RPMI8226 (cell line): ENCODE data around the gene TICAM1.
"Not testable (repeated sequence)": the region's sequence is repeated elsewhere in the genome, so short reads cannot be mapped to it uniquely, and the experiment has no call there.

Experiments
- DNase-seq: peaks from one replicate; pipeline ENCODE4 v3.0.0-alpha.2; 2015

TICAM1 gene

DNA sequence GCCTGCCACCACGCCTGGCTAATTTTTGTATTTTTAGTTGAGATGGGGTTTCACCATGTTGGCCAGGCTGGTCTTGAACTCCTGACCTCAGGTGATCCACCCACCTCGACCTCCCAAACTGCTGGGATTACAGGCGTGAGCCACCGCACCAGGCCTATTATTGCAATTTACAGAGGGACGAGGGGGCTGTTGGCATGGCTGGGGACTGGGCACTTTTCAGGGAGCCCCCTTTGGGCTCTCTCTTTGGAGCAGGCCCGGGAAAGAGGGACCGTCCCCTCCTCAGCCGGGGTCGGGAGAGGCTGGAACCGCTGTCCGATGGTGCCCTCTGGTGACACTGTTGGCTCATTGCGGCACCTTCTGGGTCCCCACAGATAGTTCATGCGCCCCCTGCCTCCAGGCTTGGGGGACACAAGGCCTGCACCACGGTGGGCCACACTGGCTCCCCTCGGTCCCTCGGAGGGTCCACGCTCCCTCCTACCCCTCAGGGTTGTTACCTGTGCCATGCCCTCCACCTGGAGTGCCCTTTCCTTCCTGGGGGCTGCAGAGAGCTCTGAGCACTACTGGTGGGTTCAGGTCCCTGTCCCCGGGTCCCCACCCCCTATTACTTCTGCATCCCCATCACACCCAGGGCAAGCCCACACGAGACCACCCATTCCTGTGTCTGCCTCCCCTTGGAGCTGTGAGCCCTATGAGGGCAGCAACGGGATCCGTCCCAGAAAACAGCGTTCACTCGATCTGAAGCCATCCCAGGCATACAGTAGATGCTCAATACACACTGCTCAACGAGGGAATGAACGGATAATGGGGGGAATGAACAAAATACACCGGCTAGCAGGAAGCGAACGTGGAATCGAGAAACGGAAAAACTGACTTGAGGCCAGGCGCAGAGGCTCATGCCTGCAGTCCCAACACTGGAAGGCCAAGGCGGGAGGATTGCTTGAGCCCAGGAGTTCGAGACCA lies 27.5 kb downstream of the TICAM1 start:
- peak; percentile 70 for DNase-seq

DNA sequence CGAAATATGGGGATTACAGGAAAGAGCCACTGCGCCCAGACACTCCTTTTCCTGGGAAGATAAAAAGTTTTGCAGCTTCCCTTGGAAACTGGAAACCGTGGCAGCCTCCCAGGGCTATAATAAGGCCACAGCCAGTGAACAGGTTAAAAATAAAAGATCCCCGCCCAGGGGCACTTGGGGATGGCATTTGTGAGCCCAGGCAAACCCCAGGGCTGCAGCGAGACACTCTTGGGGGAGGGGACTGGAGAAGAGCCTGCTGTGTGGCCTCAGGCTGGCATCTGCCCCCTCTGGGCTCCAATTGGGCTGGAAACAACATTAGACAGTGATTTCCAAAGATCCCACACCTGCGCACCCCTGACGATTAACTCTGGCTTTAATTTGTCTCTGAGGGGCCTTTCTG lies 28.8 kb downstream of the TICAM1 start:
- no peak for DNase-seq

DNA sequence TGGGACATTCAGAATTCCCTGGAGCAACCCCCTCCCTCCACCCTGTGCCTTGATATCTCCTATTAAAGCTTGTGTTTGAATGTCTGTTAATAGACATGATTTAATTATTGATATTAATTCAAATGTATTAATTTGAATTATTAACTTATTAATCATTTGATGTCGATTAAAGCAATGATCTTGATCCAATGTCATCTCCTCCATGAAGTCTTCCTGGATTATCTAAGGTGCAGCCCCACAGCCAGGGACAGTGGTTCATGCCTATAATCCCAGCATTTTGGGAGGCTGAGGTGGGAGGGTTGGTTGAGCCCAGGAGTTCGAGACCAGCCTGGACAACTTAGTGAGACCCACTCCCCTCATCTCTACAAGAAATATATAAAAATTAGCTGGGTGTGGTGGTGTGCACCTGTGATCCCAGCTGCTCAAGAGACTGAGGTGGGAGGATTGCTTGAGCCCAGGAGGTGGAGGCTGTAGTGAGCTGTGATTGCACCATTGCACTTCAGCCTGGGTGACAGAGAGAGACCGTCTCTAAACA lies 30.4 kb downstream of the TICAM1 start:
- no peak for DNase-seq

DNA sequence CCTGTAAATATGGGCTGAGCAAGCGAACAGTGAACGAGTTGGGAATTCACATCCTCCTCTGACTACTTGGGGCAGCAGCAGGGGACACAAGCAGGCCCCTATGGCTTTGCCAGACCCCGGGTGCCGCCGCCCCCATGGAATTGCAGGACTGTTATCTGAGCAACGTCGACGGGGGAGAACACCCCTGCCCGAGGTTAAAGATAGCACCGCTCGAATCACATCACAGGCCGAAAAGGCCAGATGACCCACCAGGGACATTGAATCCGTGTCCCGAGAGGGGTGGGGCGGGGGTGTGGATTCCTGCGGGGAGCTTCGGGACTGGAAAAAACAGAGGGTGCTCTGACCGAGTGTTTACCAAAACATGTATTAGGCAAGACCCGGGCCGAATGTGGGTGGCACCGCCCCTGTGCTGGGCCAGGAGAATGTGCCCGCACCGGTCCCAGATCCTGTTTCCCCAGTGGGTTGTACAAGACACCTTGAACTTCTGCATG lies 30.9 kb downstream of the TICAM1 start:
- no peak for DNase-seq

DNA sequence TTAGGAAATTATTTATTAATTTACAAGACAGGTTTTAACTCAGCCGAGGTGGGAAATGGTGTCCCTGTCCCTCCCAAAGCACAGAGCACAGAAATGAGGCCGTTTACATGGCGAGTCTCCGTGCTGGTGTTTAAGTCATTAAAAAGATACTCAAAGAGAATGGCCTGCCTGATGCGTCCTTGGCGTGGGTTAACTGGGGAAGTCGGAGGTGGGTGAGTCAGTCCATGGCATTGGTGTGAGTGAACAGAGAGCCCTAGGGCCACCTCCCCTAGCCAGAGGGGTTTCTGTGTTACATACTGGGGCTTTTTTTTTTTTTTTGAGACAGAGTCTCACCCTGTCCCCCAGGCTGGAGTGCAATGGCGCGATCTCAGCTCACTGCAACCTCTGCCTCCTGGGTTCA lies 36.1 kb downstream of the TICAM1 start:
- DNase-seq = no peak

DNA sequence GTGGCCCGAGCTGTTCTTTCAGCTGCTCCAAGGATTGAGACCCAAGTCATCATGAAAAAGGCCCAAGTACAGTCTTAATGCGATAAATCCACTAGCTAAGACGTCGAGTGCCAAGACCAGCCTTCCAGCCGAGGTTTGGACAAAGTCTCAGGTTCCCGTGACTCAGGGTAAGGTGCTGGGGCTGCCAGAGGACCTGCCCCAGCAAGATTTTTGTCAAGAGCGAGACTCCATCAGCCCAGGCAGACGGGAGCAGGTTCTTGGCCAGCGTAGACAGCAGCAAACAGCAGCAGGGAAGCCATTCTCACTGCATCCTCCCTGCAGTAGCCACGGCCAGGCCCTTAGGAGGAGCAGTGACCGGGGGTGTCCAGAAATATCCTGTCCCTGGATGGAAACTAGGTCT lies 36.5 kb downstream of the TICAM1 start:
- DNase-seq = no peak

DNA sequence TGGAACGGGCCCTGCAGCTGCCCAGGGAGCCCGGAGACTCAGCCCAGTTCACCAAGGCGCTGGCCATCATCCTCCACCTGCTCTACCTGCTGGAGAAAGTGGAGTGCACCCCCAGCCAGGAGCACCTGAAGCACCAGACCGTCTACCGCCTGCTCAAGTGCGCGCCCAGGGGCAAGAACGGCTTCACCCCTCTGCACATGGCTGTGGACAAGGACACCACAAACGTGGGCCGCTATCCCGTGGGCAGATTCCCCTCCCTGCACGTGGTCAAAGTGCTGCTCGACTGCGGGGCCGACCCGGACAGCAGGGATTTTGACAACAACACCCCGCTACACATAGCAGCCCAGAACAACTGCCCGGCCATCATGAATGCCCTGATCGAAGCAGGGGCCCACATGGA lies 38.2 kb downstream of the TICAM1 start:
- not testable (repeated sequence) for DNase-seq

DNA sequence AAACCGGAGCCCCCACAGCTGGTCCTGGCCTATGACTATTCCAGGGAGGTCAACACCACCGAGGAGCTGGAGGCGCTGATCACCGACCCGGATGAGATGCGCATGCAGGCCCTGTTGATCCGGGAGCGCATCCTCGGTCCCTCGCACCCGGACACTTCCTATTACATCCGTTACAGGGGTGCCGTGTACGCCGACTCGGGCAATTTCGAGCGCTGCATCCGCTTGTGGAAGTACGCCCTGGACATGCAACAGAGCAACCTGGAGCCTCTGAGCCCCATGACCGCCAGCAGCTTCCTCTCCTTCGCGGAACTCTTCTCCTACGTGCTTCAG lies 38.7 kb downstream of the TICAM1 start:
- DNase-seq = not testable (repeated sequence)

DNA sequence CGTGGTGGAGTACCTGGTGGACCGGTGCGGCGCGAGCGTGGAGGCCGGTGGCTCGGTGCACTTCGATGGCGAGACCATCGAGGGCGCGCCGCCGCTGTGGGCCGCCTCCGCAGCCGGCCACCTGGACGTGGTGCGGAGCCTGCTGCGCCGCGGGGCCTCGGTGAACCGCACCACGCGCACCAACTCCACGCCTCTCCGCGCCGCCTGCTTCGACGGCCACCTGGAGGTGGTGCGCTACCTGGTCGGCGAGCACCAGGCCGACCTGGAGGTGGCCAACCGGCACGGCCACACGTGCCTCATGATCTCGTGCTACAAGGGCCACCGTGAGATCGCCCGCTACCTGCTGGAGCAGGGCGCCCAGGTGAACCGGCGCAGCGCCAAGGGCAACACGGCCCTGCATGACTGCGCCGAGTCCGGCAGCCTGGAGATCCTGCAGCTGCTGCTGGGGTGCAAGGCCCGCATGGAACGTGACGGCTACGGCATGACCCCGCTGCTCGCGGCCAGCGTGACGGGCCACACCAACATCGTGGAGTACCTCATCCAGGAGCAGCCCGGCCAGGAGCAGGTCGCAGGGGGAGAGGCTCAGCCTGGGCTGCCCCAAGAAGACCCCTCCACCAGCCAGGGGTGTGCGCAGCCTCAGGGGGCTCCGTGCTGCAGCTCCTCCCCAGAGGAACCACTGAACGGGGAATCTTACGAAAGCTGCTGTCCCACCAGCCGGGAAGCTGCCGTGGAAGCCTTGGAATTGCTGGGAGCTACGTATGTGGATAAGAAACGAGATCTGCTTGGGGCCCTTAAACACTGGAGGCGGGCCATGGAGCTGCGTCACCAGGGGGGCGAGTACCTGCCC lies 39.3 kb downstream of the TICAM1 start:
- peak; percentile 28 for DNase-seq

DNA sequence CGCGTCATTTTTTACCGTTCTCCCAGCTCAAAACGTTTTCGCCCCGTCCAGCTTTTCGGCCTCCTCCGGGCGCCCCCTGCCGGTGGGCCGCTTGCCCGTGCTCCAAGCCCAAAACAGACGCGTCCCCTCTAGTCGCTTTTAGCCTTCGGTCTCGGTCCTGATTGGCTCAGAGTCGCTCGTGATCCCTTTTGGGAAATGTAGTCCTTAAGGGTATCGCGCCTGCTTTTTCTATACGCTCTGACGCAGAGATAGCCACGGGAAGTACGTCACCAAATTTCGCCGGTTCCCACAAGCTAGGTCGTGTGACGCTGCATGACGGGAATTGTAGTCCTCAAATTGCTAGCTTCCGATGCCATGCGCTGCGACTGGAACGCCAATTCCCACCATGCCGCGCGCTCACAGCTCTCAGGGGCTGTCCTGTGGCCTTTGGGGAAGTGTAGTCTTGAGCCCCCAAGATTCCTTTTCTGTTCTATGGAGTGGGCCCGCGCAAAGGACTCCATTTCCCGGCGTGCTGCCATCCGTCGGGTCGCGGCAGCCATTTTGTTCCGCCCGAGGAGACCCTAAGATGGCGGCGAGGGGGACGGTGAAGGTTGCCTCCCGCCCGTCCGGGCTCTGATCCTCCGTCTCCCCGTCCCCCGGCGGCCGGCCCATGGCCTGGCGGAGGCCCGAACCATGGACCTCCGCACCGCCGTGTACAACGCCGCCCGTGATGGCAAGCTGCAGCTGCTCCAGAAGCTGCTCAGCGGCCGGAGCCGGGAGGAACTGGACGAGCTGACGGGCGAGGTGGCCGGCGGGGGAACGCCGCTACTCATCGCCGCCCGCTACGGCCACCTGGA lies 40.1 kb downstream of the TICAM1 start, which contains the start of gene FEM1A:
Gene FEM1A, plus strand, starts transcription at position 552 of the 836 bp plus-strand sequence. Its CDS starts 121 bp downstream, at position 673.
- peak; percentile 100 for DNase-seq

DNA sequence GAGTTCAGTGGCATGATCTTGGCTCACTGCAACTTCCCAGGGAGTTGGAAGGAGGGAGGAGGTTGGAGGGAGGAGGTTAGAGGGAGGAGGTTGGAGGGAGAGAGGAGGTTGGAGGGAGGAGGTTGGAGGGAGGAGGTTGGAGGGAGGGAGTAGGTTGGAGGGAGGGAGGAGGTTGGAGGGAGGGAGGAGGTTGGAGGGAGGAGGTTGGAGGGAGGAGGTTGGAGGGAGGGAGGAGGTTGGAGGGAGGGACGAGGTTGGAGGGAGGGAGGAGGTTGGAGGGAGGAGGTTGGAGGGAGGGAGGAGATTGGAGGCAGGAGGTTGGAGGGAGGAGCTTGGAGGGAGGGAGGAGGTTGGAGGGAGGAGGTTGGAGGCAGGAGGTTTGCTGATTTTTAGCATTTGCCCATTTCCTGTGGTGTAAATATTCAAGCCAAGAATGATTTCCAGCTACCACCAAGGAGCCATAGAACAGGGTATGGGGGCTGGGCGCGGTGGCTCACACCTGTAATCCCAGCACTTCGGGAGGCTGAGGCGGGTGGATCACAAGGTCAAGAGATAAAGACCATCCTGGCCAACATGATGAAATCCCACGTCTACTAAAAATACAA lies 45.0 kb downstream of the TICAM1 start:
- DNase-seq = not testable (repeated sequence)

DNA sequence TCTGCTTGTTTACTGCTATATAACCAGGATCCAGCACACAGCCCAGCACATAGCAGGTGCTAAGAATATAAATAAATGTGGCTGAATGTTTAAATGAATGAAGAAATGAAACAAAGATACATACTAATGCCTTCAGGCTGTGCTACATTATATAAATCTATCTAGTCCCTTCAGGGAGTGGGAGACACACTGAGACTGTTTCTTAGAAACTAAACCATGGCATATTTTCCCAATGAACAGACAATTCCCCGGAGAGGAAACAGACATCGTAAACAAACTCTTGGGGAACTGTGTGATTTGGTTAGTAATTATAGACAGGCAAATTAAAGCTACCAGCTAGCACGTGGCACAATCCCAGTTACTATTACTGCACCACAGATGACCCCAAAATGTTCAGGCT lies 49.7 kb downstream of the TICAM1 start:
- no peak for DNase-seq

DNA sequence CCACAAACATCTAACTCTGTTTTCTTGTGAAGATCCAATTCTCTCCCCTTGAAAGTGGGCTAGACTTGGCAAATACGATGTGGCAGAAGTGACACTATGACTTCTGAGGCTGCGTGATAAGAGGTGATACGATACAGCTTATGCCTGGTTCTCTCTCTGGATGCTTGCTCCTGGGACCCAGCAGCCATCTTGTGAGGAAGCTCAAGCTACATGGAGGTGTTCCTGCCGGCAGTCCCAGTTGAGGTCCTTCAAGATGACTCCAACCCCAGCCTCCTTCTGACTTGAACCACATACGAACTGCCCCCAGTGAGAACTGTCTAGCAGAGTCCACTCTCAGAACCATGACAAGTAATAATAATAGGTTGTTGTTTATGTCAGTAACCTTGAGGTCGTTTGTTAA lies 50.7 kb downstream of the TICAM1 start:
- no peak for DNase-seq

DNA sequence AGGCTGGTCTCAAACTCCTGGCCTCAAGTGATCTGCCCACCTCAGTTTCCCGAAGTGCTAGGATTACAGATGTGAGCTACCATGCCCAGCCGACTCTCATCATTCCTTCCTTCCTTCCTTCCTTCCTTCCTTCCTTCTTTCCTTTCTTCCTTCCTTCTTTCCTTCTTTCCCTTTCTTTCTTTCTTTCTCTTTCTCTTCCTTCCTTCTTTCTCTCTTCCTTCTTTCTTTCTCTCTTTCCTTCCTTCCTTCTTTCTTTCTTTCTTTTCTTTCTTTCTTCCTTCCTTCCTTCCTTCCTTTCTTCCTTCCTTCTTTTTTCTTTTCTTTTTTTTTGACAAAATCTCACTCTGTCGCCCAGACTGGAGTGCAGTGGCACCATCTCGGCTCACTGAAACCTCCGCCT lies 53.4 kb downstream of the TICAM1 start:
- DNase-seq = not testable (repeated sequence)

DNA sequence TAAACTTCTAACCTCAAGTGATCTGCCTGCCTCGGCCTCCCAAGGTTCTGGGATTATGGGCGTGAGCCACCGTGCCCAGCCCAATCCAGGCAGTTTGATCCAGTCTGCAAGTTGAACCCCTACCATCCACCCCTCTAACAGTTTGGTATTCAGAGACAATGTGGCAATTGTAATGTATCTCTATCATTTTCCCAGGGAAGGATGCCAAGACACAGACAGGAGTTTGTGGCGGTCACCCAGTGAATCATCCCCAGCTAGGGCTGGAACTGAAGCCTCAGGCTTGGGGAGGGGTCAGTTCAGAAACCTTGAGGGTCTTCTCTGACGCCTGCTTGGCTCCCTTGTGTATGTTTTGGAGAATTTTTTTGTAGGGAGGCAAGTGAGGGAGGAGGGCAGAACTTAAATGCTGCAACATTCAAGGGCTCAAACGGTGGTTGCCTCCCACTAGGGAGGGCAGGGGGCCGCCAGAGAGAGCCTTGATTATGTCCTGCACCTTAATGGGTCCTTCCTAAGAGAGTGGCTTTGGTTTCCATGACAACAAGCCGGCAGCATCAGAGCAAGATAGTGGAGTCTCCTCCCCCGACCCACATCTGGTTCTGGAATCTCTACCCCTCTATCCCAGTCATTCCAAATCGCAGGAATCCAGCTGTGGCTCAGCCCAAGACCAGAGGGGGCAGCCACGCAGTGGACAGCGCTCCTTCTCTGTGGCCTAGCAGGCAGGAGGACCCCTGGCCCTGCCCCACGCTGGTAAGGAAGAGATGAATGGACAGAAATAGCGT lies 54.9 kb downstream of the TICAM1 start:
- no peak for DNase-seq

DNA sequence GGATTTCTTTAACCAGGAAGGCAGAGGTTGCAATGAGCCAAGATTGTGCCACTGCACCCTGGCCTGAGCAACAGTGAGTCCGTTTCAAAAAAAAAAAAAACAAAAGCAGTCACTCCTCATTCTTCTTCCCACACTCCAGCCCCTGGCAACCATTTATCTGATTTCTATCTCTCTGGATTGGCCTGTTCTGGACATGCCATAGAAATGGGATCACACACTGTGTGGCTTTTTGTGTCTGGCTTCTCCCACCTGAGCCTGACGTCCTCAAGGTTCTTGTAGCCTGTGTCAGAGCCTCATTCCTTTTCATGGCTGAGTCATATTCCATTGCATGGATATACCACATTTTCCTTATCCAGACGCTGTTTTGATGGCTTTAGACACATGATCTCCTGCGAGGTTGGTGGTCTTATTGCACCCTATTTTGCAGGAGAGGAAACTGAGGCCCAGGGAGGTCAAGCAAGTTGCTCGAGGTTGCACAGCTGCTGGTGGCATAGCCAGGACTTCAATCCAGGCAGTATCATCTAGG lies 55.8 kb downstream of the TICAM1 start:
- DNase-seq = no peak

DNA sequence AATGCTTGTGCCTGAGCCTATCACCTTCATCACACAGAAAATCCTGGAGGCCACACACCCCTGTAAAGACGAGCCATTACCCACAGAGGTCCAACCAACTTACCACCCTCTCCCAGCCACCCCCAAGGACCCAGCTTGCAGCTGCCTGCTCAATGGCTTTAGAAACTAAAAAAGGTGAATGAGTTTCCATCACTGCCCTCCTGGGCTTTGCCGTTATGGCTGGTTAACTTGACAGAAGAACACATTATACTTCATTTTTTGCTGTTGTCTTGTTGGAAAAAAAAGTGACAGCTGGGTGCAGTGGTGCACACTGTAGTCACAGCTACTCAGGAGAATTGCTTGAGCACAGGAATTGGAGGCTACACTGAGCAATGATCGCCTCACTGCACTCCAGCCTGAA lies 57.4 kb downstream of the TICAM1 start:
- DNase-seq = no peak

DNA sequence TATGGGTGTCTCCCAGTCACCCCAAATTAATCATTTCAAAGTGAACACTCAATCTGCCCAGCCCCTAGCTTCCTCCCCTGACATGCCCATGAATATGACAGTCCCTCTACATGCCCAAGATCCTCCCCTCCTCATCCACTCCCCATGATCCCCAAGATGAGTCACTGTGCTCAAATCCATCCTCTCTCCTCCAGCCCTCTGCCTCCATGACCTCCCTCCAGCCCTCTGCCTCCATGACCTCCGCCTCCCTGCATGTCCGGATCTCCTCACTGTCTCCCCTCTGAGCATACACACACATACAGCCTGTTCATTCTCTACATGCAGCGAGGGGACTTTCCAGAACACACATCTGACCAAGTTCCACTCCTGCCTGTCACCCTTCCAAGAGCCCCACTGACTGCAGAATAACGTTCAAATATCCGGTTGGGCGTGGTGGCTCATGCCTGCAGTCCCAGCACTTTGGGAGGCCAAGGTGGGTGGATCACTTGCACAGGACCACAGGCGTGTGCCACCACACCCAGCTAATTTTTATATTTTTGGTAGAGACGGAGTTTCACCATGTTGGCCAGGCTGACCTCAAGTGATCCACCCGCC lies 58.4 kb downstream of the TICAM1 start:
- DNase-seq = no peak

DNA sequence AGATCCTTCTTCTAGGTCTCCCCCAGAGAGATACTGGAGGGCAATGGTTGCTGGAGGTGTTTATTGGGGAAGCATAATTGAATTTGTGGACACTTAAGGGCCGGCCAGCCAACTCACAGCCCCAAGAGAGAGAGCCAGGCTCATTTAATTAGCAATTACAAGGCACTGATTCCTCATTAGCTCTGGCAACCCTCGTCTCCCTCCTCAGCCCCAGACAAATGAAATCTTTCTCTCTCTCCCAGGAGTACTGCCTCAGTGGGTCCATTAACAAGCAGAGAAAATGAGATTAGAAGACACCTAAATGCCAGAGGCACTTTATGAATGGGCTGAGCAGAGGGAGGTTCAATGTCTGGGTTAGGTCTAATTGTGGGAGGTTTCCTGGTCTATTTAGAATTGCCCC lies 58.9 kb downstream of the TICAM1 start:
- no peak for DNase-seq
